ENCODE data around the gene THUMPD1. TPM values are rescaled to one million over a fixed set of nuclear protein-coding genes. Genes with fewer than 3 reads are reported as not detected.

Gene THUMPD1
- total and polyA plus RNA-seq, 4 experiments from 2014 or later: 58.1 to 74.4 (median 73.1) TPM

DNA sequence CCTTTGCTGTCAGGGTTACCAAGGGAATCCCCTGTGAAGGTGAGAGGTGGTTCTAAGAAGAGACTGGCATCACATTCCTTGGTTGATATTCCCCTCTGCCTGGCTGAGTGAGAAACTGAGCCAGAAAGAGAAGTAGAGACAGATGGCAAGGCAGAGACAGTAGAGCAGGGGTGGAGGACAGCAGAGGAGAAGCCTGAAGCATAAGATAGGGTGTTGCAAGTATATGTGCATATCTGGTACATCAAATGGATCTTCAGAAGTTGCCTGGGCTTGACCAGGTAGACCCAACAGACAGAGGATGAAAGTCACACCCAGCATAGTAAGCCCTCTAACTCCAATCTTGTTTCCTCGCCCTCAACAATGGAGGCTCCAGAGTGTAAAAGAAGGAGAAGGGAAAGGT, 7.9 kb upstream of the THUMPD1 start:
- Histone ChIP-seq H3K4me1 (ENCODE audit: insufficient read depth, low read length) (no peaks in the 10 kb centered on the region), H3K4me3 (ENCODE audit: low read length in 2 of 2) (no peak overlapping the region), H3K36me3 (ENCODE audit: insufficient read depth, low read length) (no peaks in the 10 kb centered on the region), H3K27me3 (ENCODE audit: insufficient read depth, low read length) (no peaks in the 10 kb centered on the region), H3K27ac (ENCODE audit: low read depth, low read length) (no peak overlapping the region), H3K9me3 (ENCODE audit: control insufficient read depth in 1 of 2, low read length in 2 of 2) (peaks cover 0 to 7% of the 10 kb centered on the region in 2 donors)
- intact Hi-C loops (cut with micrococcal nuclease): loop anchor here (10.0 kb wide), 1 partner anchor 1445 kb away; no protein-coding TSS in a partner anchor
- H3K4me1 Mint-ChIP-seq: no peaks in the 10 kb centered on the region
- POLR2A ChIA-PET (ENCODE audit: partially characterized antibody): no interaction called here
- CTCF ChIA-PET (ENCODE audit: partially characterized antibody): no interaction called here
- H3K27me3 Mint-ChIP-seq: peaks cover 0 to 2% of the 10 kb centered on the region in 2 donors
- H3K4me3 Mint-ChIP-seq: no peak overlapping the region
- H3K9me3 Mint-ChIP-seq: peaks cover 0 to 29% (median 16%) of the 10 kb centered on the region in 8 donors
- DNase-seq: no peak
- H3K27ac Mint-ChIP-seq: no peak overlapping the region
- H3K36me3 Mint-ChIP-seq: peaks cover 4 to 6% of the 10 kb centered on the region in 2 donors

- no peaks in the 10 kb centered on the region for H3K27me3 ChIP-seq (ENCODE audit: insufficient read depth, low read length)
- ChIA-PET CTCF (ENCODE audit: partially characterized antibody) (no interaction called here), POLR2A (ENCODE audit: partially characterized antibody) (no interaction called here)
- no peak overlapping the region for H3K4me3 Mint-ChIP-seq
- peaks cover 4 to 6% of the 10 kb centered on the region in 2 donors for H3K36me3 Mint-ChIP-seq
- H3K27ac ChIP-seq (ENCODE audit: low read depth, low read length): no peak overlapping the region
- peaks cover 0 to 7% of the 10 kb centered on the region in 2 donors for H3K9me3 ChIP-seq (ENCODE audit: control insufficient read depth in 1 of 2, low read length in 2 of 2)
- H3K9me3 Mint-ChIP-seq: peaks cover 0 to 23% (median 12%) of the 10 kb centered on the region in 8 donors
- H3K27me3 Mint-ChIP-seq: peaks cover 0 to 2% of the 10 kb centered on the region in 2 donors
- no peaks in the 10 kb centered on the region for H3K4me1 ChIP-seq (ENCODE audit: insufficient read depth, low read length)
- no peak for DNase-seq
- H3K27ac Mint-ChIP-seq: no peak overlapping the region
- intact Hi-C loops (cut with micrococcal nuclease): loop anchor here (10.0 kb wide), 1 partner anchor 1448 kb away; no protein-coding TSS in a partner anchor
- no peak overlapping the region for H3K4me3 ChIP-seq (ENCODE audit: low read length in 2 of 2)
- H3K36me3 ChIP-seq (ENCODE audit: insufficient read depth, low read length): no peaks in the 10 kb centered on the region
- peaks cover 0 to under 1% (median 0%) of the 10 kb centered on the region in 4 donors for H3K4me1 Mint-ChIP-seq
Observed at GRCh38 chr16:20747030-20747816, 5.6 kb upstream of the THUMPD1 start.

GRCh38 chr16:20746461-20746860, 4.8 kb upstream of the THUMPD1 start:
- Mint-ChIP-seq H3K27me3 (peaks cover 0 to 2% of the 10 kb centered on the region in 2 donors), H3K27ac (no peak overlapping the region), H3K4me1 (peaks cover 3 to 7% (median 5%) of the 10 kb centered on the region in 4 donors), H3K36me3 (peaks cover 6 to 8% of the 10 kb centered on the region in 2 donors), H3K9me3 (peaks cover 0 to 23% (median 12%) of the 10 kb centered on the region in 8 donors), H3K4me3 (no peak overlapping the region)
- no peak for DNase-seq
- Histone ChIP-seq H3K9me3 (ENCODE audit: control insufficient read depth in 1 of 2, low read length in 2 of 2) (peaks cover 0 to 7% of the 10 kb centered on the region in 2 donors), H3K27ac (ENCODE audit: low read depth, low read length) (no peak overlapping the region), H3K36me3 (ENCODE audit: insufficient read depth, low read length) (no peaks in the 10 kb centered on the region), H3K4me3 (ENCODE audit: low read length in 2 of 2) (no peak overlapping the region), H3K4me1 (ENCODE audit: insufficient read depth, low read length) (peaks cover 4% of the 10 kb centered on the region), H3K27me3 (ENCODE audit: insufficient read depth, low read length) (no peaks in the 10 kb centered on the region)
- ChIA-PET CTCF (ENCODE audit: partially characterized antibody) (no interaction called here), POLR2A (ENCODE audit: partially characterized antibody) (no interaction called here)
- intact Hi-C loops (cut with micrococcal nuclease): loop anchor here (10.0 kb wide), 1 partner anchor 1448 kb away; no protein-coding TSS in a partner anchor

DNA sequence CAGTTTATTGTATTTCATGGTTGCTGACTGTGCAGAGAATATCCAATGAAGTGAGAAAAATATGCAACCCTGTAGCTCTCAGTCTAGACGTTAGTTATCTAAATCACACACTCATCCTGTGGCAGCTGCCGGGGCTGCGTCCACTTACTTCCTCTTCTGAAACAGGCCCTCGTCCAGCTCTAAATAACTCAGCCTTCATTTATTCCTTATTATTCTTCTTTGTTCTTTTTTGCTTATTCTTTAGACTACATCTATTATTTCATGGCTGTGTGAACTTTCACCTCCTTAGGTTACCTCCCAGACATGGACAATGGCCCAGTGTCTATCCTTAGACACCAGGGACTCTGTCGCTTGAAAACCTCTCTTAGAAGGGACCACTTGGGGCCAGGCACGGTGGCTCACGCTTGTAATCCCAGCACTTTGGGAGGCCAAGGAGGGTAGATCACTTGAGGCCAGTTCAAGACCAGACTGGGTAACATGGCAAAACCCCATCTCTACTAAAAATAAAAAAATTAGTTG, 3.4 kb upstream of the THUMPD1 start:
- Histone ChIP-seq H3K27me3 (ENCODE audit: insufficient read depth, low read length) (no peaks in the 10 kb centered on the region), H3K4me1 (ENCODE audit: insufficient read depth, low read length) (peaks cover 15% of the 10 kb centered on the region), H3K9me3 (ENCODE audit: control insufficient read depth in 1 of 2, low read length in 2 of 2) (peaks cover 0 to 7% of the 10 kb centered on the region in 2 donors), H3K27ac (ENCODE audit: low read depth, low read length) (no peak overlapping the region), H3K4me3 (ENCODE audit: low read length in 2 of 2) (no peak overlapping the region), H3K36me3 (ENCODE audit: insufficient read depth, low read length) (no peaks in the 10 kb centered on the region)
- H3K4me1 Mint-ChIP-seq: peaks cover 8 to 20% (median 12%) of the 10 kb centered on the region in 4 donors
- H3K4me3 Mint-ChIP-seq: no peak overlapping the region
- intact Hi-C loops (cut with micrococcal nuclease): loop anchor here (5.0 to 10.0 kb wide), 3 partner anchors 68 to 1818 kb away; partner anchors contain the start of gene SMG1
- peaks cover 6 to 21% of the 10 kb centered on the region in 2 donors for H3K36me3 Mint-ChIP-seq
- ChIA-PET POLR2A (ENCODE audit: partially characterized antibody) (no interaction called here), CTCF (ENCODE audit: partially characterized antibody) (no interaction called here)
- H3K9me3 Mint-ChIP-seq: peaks cover 0 to 23% (median 12%) of the 10 kb centered on the region in 8 donors
- no peaks in the 10 kb centered on the region for H3K27me3 Mint-ChIP-seq
- no peak for DNase-seq
- no peak overlapping the region for H3K27ac Mint-ChIP-seq

- peaks cover 29% of the 10 kb centered on the region for H3K4me1 ChIP-seq (ENCODE audit: insufficient read depth, low read length)
- Mint-ChIP-seq H3K4me3 (no peak overlapping the region), H3K4me1 (peaks cover 11 to 29% (median 18%) of the 10 kb centered on the region in 4 donors), H3K36me3 (peaks cover 9 to 24% of the 10 kb centered on the region in 2 donors), H3K27me3 (no peaks in the 10 kb centered on the region), H3K27ac (peak overlapping the region in 1 of 7 donors; percentile 17), H3K9me3 (peaks cover 0 to 19% (median 12%) of the 10 kb centered on the region in 8 donors)
- H3K27ac ChIP-seq (ENCODE audit: low read depth, low read length): no peak overlapping the region
- H3K4me3 ChIP-seq (ENCODE audit: low read length in 2 of 2): no peak overlapping the region
- CTCF ChIA-PET (ENCODE audit: partially characterized antibody): no interaction called here
- intact Hi-C loops (cut with micrococcal nuclease): loop anchor here (5.0 to 10.0 kb wide), 3 partner anchors 66 to 1816 kb away; partner anchors contain the start of gene SMG1
- no peak for DNase-seq
- POLR2A ChIA-PET (ENCODE audit: partially characterized antibody): no interaction called here
- peaks cover 4% of the 10 kb centered on the region for H3K36me3 ChIP-seq (ENCODE audit: insufficient read depth, low read length)
- H3K27me3 ChIP-seq (ENCODE audit: insufficient read depth, low read length): no peaks in the 10 kb centered on the region
- peaks cover 0 to 7% of the 10 kb centered on the region in 2 donors for H3K9me3 ChIP-seq (ENCODE audit: control insufficient read depth in 1 of 2, low read length in 2 of 2)
Observed at GRCh38 chr16:20743591-20743990, 2.0 kb upstream of the THUMPD1 start.

DNA sequence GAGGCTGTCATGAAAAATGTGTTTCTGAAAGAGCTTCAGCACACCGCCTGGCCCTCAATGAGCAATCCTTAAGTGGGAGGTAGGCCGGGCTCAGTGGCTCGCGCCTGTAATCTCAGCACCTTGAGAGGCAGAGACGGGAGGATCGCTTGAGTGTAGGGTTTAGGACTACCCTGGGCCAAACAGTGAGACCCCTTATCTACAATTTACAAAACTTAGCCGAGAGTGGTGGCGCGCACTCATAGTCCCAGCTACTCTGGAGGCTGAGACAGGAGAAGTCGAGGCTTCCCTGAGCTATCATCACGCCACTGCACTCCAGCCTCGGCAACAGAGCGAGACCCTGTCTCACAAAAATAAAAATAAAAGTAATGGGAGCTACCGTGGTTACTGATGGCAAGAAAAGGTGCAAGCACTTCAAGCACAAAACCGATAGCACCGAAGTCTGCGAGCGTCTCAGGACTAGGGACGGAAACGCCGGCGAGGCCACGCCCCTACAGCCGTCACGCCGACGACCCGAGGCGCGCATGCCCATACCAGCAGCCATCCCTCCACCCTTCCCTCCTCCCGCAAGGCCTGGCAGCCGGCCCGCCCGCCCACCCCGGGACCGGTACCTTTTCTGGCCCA, 607 bp downstream of the THUMPD1 start:
- H3K27me3 ChIP-seq (ENCODE audit: insufficient read depth, low read length): no peaks in the 10 kb centered on the region
- peak overlapping the region; percentile 57 to 90 for H3K4me3 ChIP-seq (ENCODE audit: low read length in 2 of 2)
- POLR2A ChIA-PET (ENCODE audit: partially characterized antibody): interaction anchor here (0.6 to 2.7 kb wide), 12 partner anchors 8 to 1186 kb away, joined by 3 to 32 read pairs (median 5); partner anchors contain the start of genes ACSM3, DCUN1D3, ERI2 and LDAF1
- peak overlapping the region; percentile 98 for H3K27ac ChIP-seq (ENCODE audit: low read depth, low read length)
- Mint-ChIP-seq H3K9me3 (peaks cover 0 to 2% (median 0%) of the 10 kb centered on the region in 8 donors), H3K4me1 (peaks cover 15 to 33% (median 23%) of the 10 kb centered on the region in 4 donors), H3K27me3 (no peaks in the 10 kb centered on the region), H3K27ac (peak overlapping the region; percentile 98 to 99 (median 99)), H3K4me3 (peak overlapping the region; percentile 95 to 98 (median 96)), H3K36me3 (peaks cover 16 to 41% of the 10 kb centered on the region in 2 donors)
- DNase-seq: peak; percentile 90 to 92 (median 91)
- CTCF ChIA-PET (ENCODE audit: partially characterized antibody): interaction anchor here (0.8 to 2.3 kb wide), 3 partner anchors 22 to 66 kb away, joined by 3 to 5 read pairs (median 3); partner anchors contain the start of genes ACSM3, ERI2 and REXO5
- H3K9me3 ChIP-seq (ENCODE audit: control insufficient read depth in 1 of 2, low read length in 2 of 2): no peaks in the 10 kb centered on the region
- peaks cover 29% of the 10 kb centered on the region for H3K36me3 ChIP-seq (ENCODE audit: insufficient read depth, low read length)
- intact Hi-C loops (cut with micrococcal nuclease): loop anchor here (1.0 to 10.0 kb wide), 8 partner anchors 22 to 1814 kb away; partner anchors contain the start of genes CCP110, DCUN1D3, ERI2 and GDE1
- peaks cover 34% of the 10 kb centered on the region for H3K4me1 ChIP-seq (ENCODE audit: insufficient read depth, low read length)
